ENCODE data around the gene C11orf21. TPM values are rescaled to one million over a fixed set of nuclear protein-coding genes. Genes with fewer than 3 reads are reported as not detected.

Gene C11orf21
- total RNA-seq, 1 donor from 2014 or later, result 12.1 TPM

GRCh38 chr11:2327032-2327431 is 25.3 kb upstream of the C11orf21 start:
- intact Hi-C loops (cut with DNase I), result no loop called here
- no peak overlapping the region for H3K27ac ChIP-seq
- H3K9me3 ChIP-seq, result no peaks in the 10 kb centered on the region
- no peak for ATAC-seq
- no peaks in the 10 kb centered on the region for H3K4me1 ChIP-seq
- no peaks in the 10 kb centered on the region for H3K36me3 ChIP-seq
- DNase-seq, result no peak
- no peak overlapping the region for H3K4me3 ChIP-seq
- no peak for TF ChIP-seq CTCF (IDR thresholded peaks at IDR 0.05)
- no peaks in the 10 kb centered on the region for H3K27me3 ChIP-seq (ENCODE audit: low read depth)

GRCh38 chr11:2325719-2326118 is 24.0 kb upstream of the C11orf21 start:
- intact Hi-C loops (cut with DNase I), result no loop called here
- ATAC-seq, result peak; percentile 76 to 88
- Histone ChIP-seq H3K4me1 (no peaks in the 10 kb centered on the region), H3K27ac (no peak overlapping the region), H3K9me3 (no peaks in the 10 kb centered on the region), H3K4me3 (no peak overlapping the region), H3K36me3 (no peaks in the 10 kb centered on the region), H3K27me3 (ENCODE audit: low read depth) (no peaks in the 10 kb centered on the region)
- no peak for TF ChIP-seq CTCF (IDR thresholded peaks at IDR 0.05)
- DNase-seq, result no peak

- no peak for ATAC-seq
- Histone ChIP-seq H3K27me3 (ENCODE audit: low read depth) (no peaks in the 10 kb centered on the region), H3K9me3 (no peaks in the 10 kb centered on the region), H3K4me3 (no peak overlapping the region), H3K27ac (no peak overlapping the region), H3K4me1 (no peaks in the 10 kb centered on the region), H3K36me3 (no peaks in the 10 kb centered on the region)
- TF ChIP-seq CTCF (IDR thresholded peaks at IDR 0.05), result no peak
- intact Hi-C loops (cut with DNase I), result no loop called here
- no peak for DNase-seq
These were observed 23.4 kb upstream of the C11orf21 start for GRCh38 chr11:2325123-2325522.

GRCh38 chr11:2321311-2321683 is 19.6 kb upstream of the C11orf21 start:
- TF ChIP-seq CTCF (IDR thresholded peaks at IDR 0.05), result no peak
- H3K27ac ChIP-seq, result no peak overlapping the region
- no peaks in the 10 kb centered on the region for H3K36me3 ChIP-seq
- intact Hi-C loops (cut with DNase I), result no loop called here
- no peak overlapping the region for H3K4me3 ChIP-seq
- no peaks in the 10 kb centered on the region for H3K4me1 ChIP-seq
- H3K9me3 ChIP-seq, result peaks cover 5% of the 10 kb centered on the region
- ATAC-seq (no peak), DNase-seq (no peak)
- no peaks in the 10 kb centered on the region for H3K27me3 ChIP-seq (ENCODE audit: low read depth)

- no peak for DNase-seq
- no peak for ATAC-seq
- intact Hi-C loops (cut with DNase I), result no loop called here
- Histone ChIP-seq H3K4me3 (no peak overlapping the region), H3K27me3 (ENCODE audit: low read depth) (no peaks in the 10 kb centered on the region), H3K27ac (no peak overlapping the region), H3K36me3 (no peaks in the 10 kb centered on the region), H3K4me1 (peaks cover under 1% of the 10 kb centered on the region), H3K9me3 (peaks cover 5% of the 10 kb centered on the region)
- no peak for TF ChIP-seq CTCF (IDR thresholded peaks at IDR 0.05)
These were observed 19.0 kb upstream of the C11orf21 start for GRCh38 chr11:2320568-2321310.

Measured in lower lobe of right lung (tissue), 2 donors.